Measurements from ENCODE around the gene CAPNS2. TPM values are rescaled to one million over a fixed set of nuclear protein-coding genes. Genes with fewer than 3 reads are reported as not detected.

CAPNS2 gene
- total and polyA plus RNA-seq, 2 of the 13 experiments (the other 11 are each of a cell fraction or from before 2014, with no cell fraction given), result 0.29 TPM; not detected in 1

GRCh38 chr16:55570159-55570558 is 3.7 kb downstream of the CAPNS2 start:
- Histone ChIP-seq H3K4me3 (replicated peaks in 1 of 3; ENCODE audit: insufficient read depth in 1 of 3, low read depth in 2 of 3, low read length in 3 of 3) (no peak overlapping the region), H2AFZ (ENCODE audit: low read length) (no peak overlapping the region), H3K9ac (ENCODE audit: insufficient read depth, low read depth, low read length) (no peak overlapping the region), H3K36me3 (replicated peaks in 1 of 2; ENCODE audit: control insufficient read depth in 1 of 2, insufficient read depth in 2 of 2, low read length in 2 of 2) (peaks cover 0 to 1% of the 10 kb centered on the region in 2 experiments; a peak in 1 of 5 replicates), H4K20me1 (ENCODE audit: insufficient read depth, low read length) (no peaks in the 10 kb centered on the region), H3K27me3 (ENCODE audit: control insufficient read depth in 1 of 2, insufficient read depth in 2 of 2, low read length in 2 of 2) (no peaks in the 10 kb centered on the region), H3K9me3 (ENCODE audit: low read length) (no peaks in the 10 kb centered on the region), H3K4me1 (ENCODE audit: insufficient read depth, low read length) (peaks cover 21% of the 10 kb centered on the region), H3K27ac (ENCODE audit: extremely low read length, insufficient read depth, low read length) (no peak overlapping the region), H3K4me2 (ENCODE audit: low read depth, low read length) (no peak overlapping the region), H3K79me2 (ENCODE audit: insufficient read depth, low read length) (no peaks in the 10 kb centered on the region)
- TF ChIP-seq ZNF660 (CRISPR knock-in tag; IDR thresholded peaks at IDR 0.05; ENCODE audit: borderline replicate concordance, low read depth), result no peak
- no peak for TF ChIP-seq MEIS2 (CRISPR knock-in tag; IDR thresholded peaks at IDR 0.05)
- no peak for TF ChIP-seq GLMP (CRISPR knock-in tag; IDR thresholded peaks at IDR 0.05; ENCODE audit: borderline replicate concordance)
- TF ChIP-seq POLR2AphosphoS5 (IDR thresholded peaks at IDR 0.05; ENCODE audit: low read depth, low read length), result no peak
- TF ChIP-seq BHLHE40 (IDR thresholded peaks at IDR 0.05; ENCODE audit: low read length), result no peak
- no peak for TF ChIP-seq ZNF329 (CRISPR knock-in tag; IDR thresholded peaks at IDR 0.05; ENCODE audit: low read depth)
- no peak for TF ChIP-seq HDAC6 (IDR thresholded peaks at IDR 0.05; ENCODE audit: low read depth, low read length)
- no peak for TF ChIP-seq SNAPC2 (CRISPR knock-in tag; IDR thresholded peaks at IDR 0.05)
- ChIA-PET CTCF (ENCODE audit: low intra/inter-chr PET ratio, low total read pairs) (no interaction called here), POLR2A (interaction anchor here (1.4 kb wide), 1 partner anchor 52 kb away, joined by 3 read pairs; no protein-coding TSS in a partner anchor)
- intact Hi-C loops (cut with micrococcal nuclease; ENCODE audit: unreplicated experiment), result loop anchor here (2.0 kb wide), 1 partner anchor 53 kb away; no protein-coding TSS in a partner anchor
- DNase-seq (ENCODE audit: low spot score) (no peak), FAIRE-seq (no peak), ATAC-seq (no peak)
- no TSS peak for BruUV-seq (replicated peaks)
- in situ Hi-C loops (cut with HindIII; ENCODE audit: extremely low pct_ligation_motif_present, low pct_unique_long_range_greater_than_20kb), result no loop called here
- WGBS (ENCODE audit: low lambda C conversion rate), result 72% methylated on average over 5 of the region's 5 CpGs
